ENCODE results near the gene PCDHGA2. TPM values are rescaled to one million over a fixed set of nuclear protein-coding genes. Genes with fewer than 3 reads are reported as not detected.

The PCDHGA2 gene
- total RNA-seq, 1 experiment from 2014 or later = 0.96 TPM

GRCh38 chr5:141373673-141374317 is 35.2 kb downstream of the PCDHGA2 start, which contains the start of gene PCDHGA6:
Gene PCDHGA6 (plus strand): TSS chr5:141373891. CDS start chr5:141374084, 193 bp downstream.
- CTCF ChIA-PET = interaction anchor here (0.6 to 2.6 kb wide), 19 partner anchors 10 to 194 kb away, joined by 3 to 19 read pairs (median 4); partner anchors contain the start of genes PCDHB14, PCDHB15, PCDHGA10 and PCDHGA2

DNA sequence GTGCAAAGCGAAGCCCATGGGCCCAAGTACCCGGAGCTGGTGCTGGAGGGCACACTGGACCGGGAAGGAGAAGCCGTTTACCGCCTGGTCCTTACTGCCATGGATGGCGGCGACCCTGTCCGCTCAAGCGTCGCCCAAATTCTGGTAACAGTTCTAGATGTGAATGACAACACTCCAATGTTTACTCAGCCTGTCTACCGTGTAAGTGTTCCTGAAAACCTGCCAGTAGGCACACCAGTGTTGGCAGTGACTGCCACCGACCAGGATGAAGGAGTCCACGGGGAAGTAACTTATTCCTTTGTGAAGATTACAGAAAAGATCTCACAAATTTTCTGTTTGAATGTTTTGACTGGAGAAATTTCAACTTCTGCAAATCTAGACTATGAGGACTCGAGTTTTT is 36.1 kb downstream of the PCDHGA2 start:
- H3K36me3 Mint-ChIP-seq = peaks cover 60% of the 10 kb centered on the region
- H3K4me3 Mint-ChIP-seq = no peak overlapping the region
- POLR2A ChIA-PET = no interaction called here
- H3K27ac Mint-ChIP-seq = no peak overlapping the region
- H3K9me3 Mint-ChIP-seq = peaks cover 59% of the 10 kb centered on the region
- peaks cover 5% of the 10 kb centered on the region for H3K4me1 Mint-ChIP-seq
- ATAC-seq = no peak
- H3K27me3 Mint-ChIP-seq (ENCODE audit: low read depth) = peaks cover 9% of the 10 kb centered on the region
- CTCF ChIA-PET = interaction anchor here (0.8 to 2.6 kb wide), 15 partner anchors 10 to 193 kb away, joined by 3 to 19 read pairs (median 5); partner anchors contain the start of genes PCDHB14, PCDHGA10, PCDHGA2 and PCDHGA3
- no peak for DNase-seq (ENCODE audit: low spot score)
- TF ChIP-seq RORB (CRISPR knock-in tag; IDR thresholded peaks at IDR 0.05) (no peak), E2F1 (CRISPR knock-in tag; IDR thresholded peaks at IDR 0.05) (no peak), ATF1 (CRISPR knock-in tag; IDR thresholded peaks at IDR 0.05) (no peak), PREB (CRISPR knock-in tag; IDR thresholded peaks at IDR 0.05; ENCODE audit: borderline replicate concordance) (no peak), SP1 (CRISPR knock-in tag; conservative IDR thresholded peaks at IDR 0.05) (no peak), ETV6 (CRISPR knock-in tag; IDR thresholded peaks at IDR 0.05) (no peak), CDX4 (CRISPR knock-in tag; IDR thresholded peaks at IDR 0.05; ENCODE audit: borderline replicate concordance) (no peak), ZNF121 (CRISPR knock-in tag; IDR thresholded peaks at IDR 0.05) (no peak), JUN (CRISPR knock-in tag; IDR thresholded peaks at IDR 0.05) (no peak), MYBL2 (CRISPR knock-in tag; IDR thresholded peaks at IDR 0.05) (no peak)
- TF ChIP-seq, protein P1, sequence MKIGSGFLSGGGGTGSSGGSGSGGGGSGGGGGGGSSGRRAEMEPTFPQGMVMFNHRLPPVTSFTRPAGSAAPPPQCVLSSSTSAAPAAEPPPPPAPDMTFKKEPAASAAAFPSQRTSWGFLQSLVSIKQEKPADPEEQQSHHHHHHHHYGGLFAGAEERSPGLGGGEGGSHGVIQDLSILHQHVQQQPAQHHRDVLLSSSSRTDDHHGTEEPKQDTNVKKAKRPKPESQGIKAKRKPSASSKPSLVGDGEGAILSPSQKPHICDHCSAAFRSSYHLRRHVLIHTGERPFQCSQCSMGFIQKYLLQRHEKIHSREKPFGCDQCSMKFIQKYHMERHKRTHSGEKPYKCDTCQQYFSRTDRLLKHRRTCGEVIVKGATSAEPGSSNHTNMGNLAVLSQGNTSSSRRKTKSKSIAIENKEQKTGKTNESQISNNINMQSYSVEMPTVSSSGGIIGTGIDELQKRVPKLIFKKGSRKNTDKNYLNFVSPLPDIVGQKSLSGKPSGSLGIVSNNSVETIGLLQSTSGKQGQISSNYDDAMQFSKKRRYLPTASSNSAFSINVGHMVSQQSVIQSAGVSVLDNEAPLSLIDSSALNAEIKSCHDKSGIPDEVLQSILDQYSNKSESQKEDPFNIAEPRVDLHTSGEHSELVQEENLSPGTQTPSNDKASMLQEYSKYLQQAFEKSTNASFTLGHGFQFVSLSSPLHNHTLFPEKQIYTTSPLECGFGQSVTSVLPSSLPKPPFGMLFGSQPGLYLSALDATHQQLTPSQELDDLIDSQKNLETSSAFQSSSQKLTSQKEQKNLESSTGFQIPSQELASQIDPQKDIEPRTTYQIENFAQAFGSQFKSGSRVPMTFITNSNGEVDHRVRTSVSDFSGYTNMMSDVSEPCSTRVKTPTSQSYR (CRISPR knock-in tag; IDR thresholded peaks at IDR 0.05) = no peak

More at GRCh38 chr5:141373673-141374317, 35.2 kb downstream of the PCDHGA2 start, which contains the start of gene PCDHGA6:
- peak within 1 kb of the TSS; percentile 31 for H3K4me3 Mint-ChIP-seq
- peaks cover 9% of the 10 kb centered on the region for H3K27me3 Mint-ChIP-seq (ENCODE audit: low read depth)
- no peak within 1 kb of the TSS for H3K27ac Mint-ChIP-seq
- peaks cover 5% of the 10 kb centered on the region for H3K4me1 Mint-ChIP-seq
- POLR2A ChIA-PET = no interaction called here
- peaks cover 59% of the 10 kb centered on the region for H3K9me3 Mint-ChIP-seq
- peaks cover 60% of the 10 kb centered on the region for H3K36me3 Mint-ChIP-seq
- DNase-seq (ENCODE audit: low spot score) = no peak
- ATAC-seq = no peak
- TF ChIP-seq NFATC4 (CRISPR knock-in tag; IDR thresholded peaks at IDR 0.05) (no peak), NR3C1 (CRISPR knock-in tag; conservative IDR thresholded peaks at IDR 0.05; ENCODE audit: low read depth) (no peak), JAZF1 (CRISPR knock-in tag; IDR thresholded peaks at IDR 0.05) (no peak), EMX1 (CRISPR knock-in tag; IDR thresholded peaks at IDR 0.05) (no peak), GRHL2 (CRISPR knock-in tag; IDR thresholded peaks at IDR 0.05; ENCODE audit: insufficient replicate concordance, severe bottlenecking) (no peak), TP53 (CRISPR knock-in tag; IDR thresholded peaks at IDR 0.05) (no peak), ETV6 (CRISPR knock-in tag; IDR thresholded peaks at IDR 0.05) (no peak), SMAD3 (CRISPR knock-in tag; IDR thresholded peaks at IDR 0.05; ENCODE audit: borderline replicate concordance) (no peak), NR2C2 (CRISPR knock-in tag; IDR thresholded peaks at IDR 0.05) (no peak), E2F1 (CRISPR knock-in tag; IDR thresholded peaks at IDR 0.05) (no peak), PRDM15 (CRISPR knock-in tag; IDR thresholded peaks at IDR 0.05) (no peak), NFE2L1 (CRISPR knock-in tag; IDR thresholded peaks at IDR 0.05) (no peak)

All from WTC11 (cell line).